Activated B cell treated with CpG ODN at 0.5 μM for 24 hours (primary cell): Measurements from ENCODE around the gene ANKH. TPM values are rescaled to one million over a fixed set of nuclear protein-coding genes. Genes with fewer than 3 reads are reported as not detected.

ENCODE experiments used
- ATAC-seq: fragments of 200-7000 bp; cut with Tn5 transposase; one replicate; pipeline ENCODE4 v1.10.0; 2021; ENCODE audit warnings: low read depth, mild to moderate bottlenecking, moderate library complexity
- CTCF ChIA-PET: fragments of 350-600 bp; sonication (Branson Sonifier 250); formaldehyde crosslinking; loops from one replicate; lab custom pipeline; 2021; ENCODE audit warnings: antibody characterized with exemption; lab: Charles Lee
- POLR2A ChIA-PET: fragments of 350-600 bp; sonication (Branson Sonifier 250); formaldehyde crosslinking; loops from one replicate; lab custom pipeline; 2021; ENCODE audit warnings: antibody characterized with exemption; lab: Charles Lee
- DNase-seq: peaks from one replicate; pipeline ENCODE4 v3.0.0; 2022
- H3K27ac Mint-ChIP-seq: one replicate; pipeline ENCODE4 v1.8.0; 2020; ENCODE audit warnings: mixed read lengths
- H3K27me3 Mint-ChIP-seq: one replicate; pipeline ENCODE4 v1.8.0; 2021; ENCODE audit warnings: mixed read lengths
- H3K36me3 Mint-ChIP-seq: one replicate; pipeline ENCODE4 v1.8.0; 2021; ENCODE audit warnings: low read depth, mixed read lengths
- H3K4me1 Mint-ChIP-seq: one replicate; pipeline ENCODE4 v1.8.0; 2021; ENCODE audit warnings: mixed read lengths
- H3K4me3 Mint-ChIP-seq: one replicate; pipeline ENCODE4 v1.8.0; 2020; ENCODE audit warnings: mild to moderate bottlenecking, mixed read lengths
- H3K9me3 Mint-ChIP-seq: one replicate; pipeline ENCODE4 v1.8.0; 2020; ENCODE audit warnings: mixed read lengths
- CTCF ChIP-seq: fragments of 200-600 bp; IDR thresholded peaks from one replicate; pipeline ENCODE4 v1.8.0; 2022; ENCODE audit warnings: antibody characterized with exemption, mild to moderate bottlenecking
- intact Hi-C: fragments of 100-400 bp; cut with micrococcal nuclease; formaldehyde crosslinking; loops from one replicate; pipeline ENCODE4 v1.15.1; 2024
- total RNA-seq: library from RNA; stranded (reverse); gene quantifications from 2 replicates; pipeline ENCODE4 v1.2.3, GENCODE V29; 2022

Gene ANKH
- total RNA-seq, 1 donor from 2014 or later: 43.3 TPM

GRCh38 chr5:14790911-14791310 lies 80.7 kb downstream of the ANKH start:
- Mint-ChIP-seq H3K4me3 (no peak overlapping the region), H3K9me3 (no peaks in the 10 kb centered on the region), H3K36me3 (peaks cover 15% of the 10 kb centered on the region), H3K27ac (no peak overlapping the region), H3K4me1 (peaks cover 23% of the 10 kb centered on the region), H3K27me3 (no peaks in the 10 kb centered on the region)
- no peak for ATAC-seq
- ChIA-PET POLR2A (interaction anchor here (1.7 kb wide), 1 partner anchor 19 kb away, joined by 3 read pairs; no protein-coding TSS in a partner anchor), CTCF (no interaction called here)
- intact Hi-C loops: no loop called here
- TF ChIP-seq CTCF: no peak
- DNase-seq: no peak

GRCh38 chr5:14790220-14790619 lies 81.4 kb downstream of the ANKH start:
- no peak for TF ChIP-seq CTCF
- Mint-ChIP-seq H3K9me3 (no peaks in the 10 kb centered on the region), H3K27me3 (no peaks in the 10 kb centered on the region), H3K4me1 (peaks cover 23% of the 10 kb centered on the region), H3K27ac (peak overlapping the region; percentile 36), H3K4me3 (no peak overlapping the region), H3K36me3 (peaks cover 15% of the 10 kb centered on the region)
- ChIA-PET CTCF (no interaction called here), POLR2A (no interaction called here)
- ATAC-seq (no peak), DNase-seq (no peak)
- intact Hi-C loops: no loop called here

GRCh38 chr5:14787801-14788579 lies 83.6 kb downstream of the ANKH start:
- intact Hi-C loops: no loop called here
- no peaks in the 10 kb centered on the region for H3K27me3 Mint-ChIP-seq
- DNase-seq: no peak
- CTCF ChIA-PET: no interaction called here
- no peak for ATAC-seq
- H3K9me3 Mint-ChIP-seq: no peaks in the 10 kb centered on the region
- H3K4me3 Mint-ChIP-seq: no peak overlapping the region
- peaks cover 23% of the 10 kb centered on the region for H3K4me1 Mint-ChIP-seq
- TF ChIP-seq CTCF: no peak
- POLR2A ChIA-PET: no interaction called here
- H3K27ac Mint-ChIP-seq: no peak overlapping the region
- peaks cover 6% of the 10 kb centered on the region for H3K36me3 Mint-ChIP-seq

GRCh38 chr5:14783691-14784090 lies 87.9 kb downstream of the ANKH start:
- H3K36me3 Mint-ChIP-seq: peaks cover 11% of the 10 kb centered on the region
- no peaks in the 10 kb centered on the region for H3K9me3 Mint-ChIP-seq
- ChIA-PET CTCF (no interaction called here), POLR2A (no interaction called here)
- H3K27me3 Mint-ChIP-seq: no peaks in the 10 kb centered on the region
- DNase-seq: no peak
- intact Hi-C loops: no loop called here
- peaks cover 16% of the 10 kb centered on the region for H3K4me1 Mint-ChIP-seq
- no peak for TF ChIP-seq CTCF
- no peak overlapping the region for H3K27ac Mint-ChIP-seq
- ATAC-seq: no peak
- no peak overlapping the region for H3K4me3 Mint-ChIP-seq

GRCh38 chr5:14782591-14782990 lies 89.0 kb downstream of the ANKH start:
- ChIA-PET CTCF (no interaction called here), POLR2A (no interaction called here)
- Mint-ChIP-seq H3K4me1 (peaks cover 11% of the 10 kb centered on the region), H3K27me3 (no peaks in the 10 kb centered on the region), H3K27ac (no peak overlapping the region), H3K9me3 (no peaks in the 10 kb centered on the region), H3K36me3 (peaks cover 17% of the 10 kb centered on the region), H3K4me3 (no peak overlapping the region)
- ATAC-seq (no peak), DNase-seq (no peak)
- intact Hi-C loops: no loop called here
- TF ChIP-seq CTCF: no peak
